ENCODE measurements around the gene KPNB1.

KPNB1 gene

GRCh38 chr17:47728214-47728877 is 78.6 kb downstream of the KPNB1 start:
- TF ChIP-seq SPI1 (IDR thresholded peaks at IDR 0.05; ENCODE audit: borderline replicate concordance, low read depth): no peak
- no peak for TF ChIP-seq POLR2AphosphoS5 (IDR thresholded peaks at IDR 0.05; ENCODE audit: low read depth)
- TF ChIP-seq, protein P1, sequence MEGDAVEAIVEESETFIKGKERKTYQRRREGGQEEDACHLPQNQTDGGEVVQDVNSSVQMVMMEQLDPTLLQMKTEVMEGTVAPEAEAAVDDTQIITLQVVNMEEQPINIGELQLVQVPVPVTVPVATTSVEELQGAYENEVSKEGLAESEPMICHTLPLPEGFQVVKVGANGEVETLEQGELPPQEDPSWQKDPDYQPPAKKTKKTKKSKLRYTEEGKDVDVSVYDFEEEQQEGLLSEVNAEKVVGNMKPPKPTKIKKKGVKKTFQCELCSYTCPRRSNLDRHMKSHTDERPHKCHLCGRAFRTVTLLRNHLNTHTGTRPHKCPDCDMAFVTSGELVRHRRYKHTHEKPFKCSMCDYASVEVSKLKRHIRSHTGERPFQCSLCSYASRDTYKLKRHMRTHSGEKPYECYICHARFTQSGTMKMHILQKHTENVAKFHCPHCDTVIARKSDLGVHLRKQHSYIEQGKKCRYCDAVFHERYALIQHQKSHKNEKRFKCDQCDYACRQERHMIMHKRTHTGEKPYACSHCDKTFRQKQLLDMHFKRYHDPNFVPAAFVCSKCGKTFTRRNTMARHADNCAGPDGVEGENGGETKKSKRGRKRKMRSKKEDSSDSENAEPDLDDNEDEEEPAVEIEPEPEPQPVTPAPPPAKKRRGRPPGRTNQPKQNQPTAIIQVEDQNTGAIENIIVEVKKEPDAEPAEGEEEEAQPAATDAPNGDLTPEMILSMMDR (IDR thresholded peaks at IDR 0.05; ENCODE audit: insufficient read depth, low read length): no peak
- TF ChIP-seq, protein P2, sequence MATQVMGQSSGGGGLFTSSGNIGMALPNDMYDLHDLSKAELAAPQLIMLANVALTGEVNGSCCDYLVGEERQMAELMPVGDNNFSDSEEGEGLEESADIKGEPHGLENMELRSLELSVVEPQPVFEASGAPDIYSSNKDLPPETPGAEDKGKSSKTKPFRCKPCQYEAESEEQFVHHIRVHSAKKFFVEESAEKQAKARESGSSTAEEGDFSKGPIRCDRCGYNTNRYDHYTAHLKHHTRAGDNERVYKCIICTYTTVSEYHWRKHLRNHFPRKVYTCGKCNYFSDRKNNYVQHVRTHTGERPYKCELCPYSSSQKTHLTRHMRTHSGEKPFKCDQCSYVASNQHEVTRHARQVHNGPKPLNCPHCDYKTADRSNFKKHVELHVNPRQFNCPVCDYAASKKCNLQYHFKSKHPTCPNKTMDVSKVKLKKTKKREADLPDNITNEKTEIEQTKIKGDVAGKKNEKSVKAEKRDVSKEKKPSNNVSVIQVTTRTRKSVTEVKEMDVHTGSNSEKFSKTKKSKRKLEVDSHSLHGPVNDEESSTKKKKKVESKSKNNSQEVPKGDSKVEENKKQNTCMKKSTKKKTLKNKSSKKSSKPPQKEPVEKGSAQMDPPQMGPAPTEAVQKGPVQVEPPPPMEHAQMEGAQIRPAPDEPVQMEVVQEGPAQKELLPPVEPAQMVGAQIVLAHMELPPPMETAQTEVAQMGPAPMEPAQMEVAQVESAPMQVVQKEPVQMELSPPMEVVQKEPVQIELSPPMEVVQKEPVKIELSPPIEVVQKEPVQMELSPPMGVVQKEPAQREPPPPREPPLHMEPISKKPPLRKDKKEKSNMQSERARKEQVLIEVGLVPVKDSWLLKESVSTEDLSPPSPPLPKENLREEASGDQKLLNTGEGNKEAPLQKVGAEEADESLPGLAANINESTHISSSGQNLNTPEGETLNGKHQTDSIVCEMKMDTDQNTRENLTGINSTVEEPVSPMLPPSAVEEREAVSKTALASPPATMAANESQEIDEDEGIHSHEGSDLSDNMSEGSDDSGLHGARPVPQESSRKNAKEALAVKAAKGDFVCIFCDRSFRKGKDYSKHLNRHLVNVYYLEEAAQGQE (IDR thresholded peaks at IDR 0.05; ENCODE audit: insufficient replicate concordance, low read depth): no peak
- TF ChIP-seq GABPA (IDR thresholded peaks at IDR 0.05; ENCODE audit: low read depth): no peak
- peaks cover 35% of the 10 kb centered on the region for H3K27me3 ChIP-seq (ENCODE audit: insufficient read depth, poor library complexity, severe bottlenecking)
- no peak overlapping the region for H3K27ac ChIP-seq (replicated peaks)
- H3K4me3 ChIP-seq (replicated peaks; ENCODE audit: insufficient read depth, low read length): no peak overlapping the region
- DNase-seq (ENCODE audit: low read depth in 1 of 2, low spot score in 1 of 2): no peak

DNA sequence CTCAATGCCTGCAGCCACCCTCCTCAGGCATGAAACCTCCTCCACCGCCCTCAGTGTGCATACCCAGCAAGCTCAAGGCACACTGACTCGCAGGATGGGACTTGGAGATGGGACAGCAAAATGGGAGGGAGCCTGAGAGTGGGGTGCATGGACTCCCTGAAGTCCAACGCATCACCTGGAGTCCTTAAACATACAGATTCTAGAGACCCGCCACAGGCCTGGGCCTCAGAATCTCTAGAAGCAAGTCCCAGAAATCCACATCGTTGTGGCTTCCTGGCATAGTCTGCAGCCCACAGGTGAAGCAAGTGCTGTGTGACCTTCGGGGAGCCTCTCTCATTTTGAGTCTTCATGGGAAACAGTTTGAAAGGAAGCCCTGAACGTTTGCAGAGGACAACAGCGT is 79.8 kb downstream of the KPNB1 start:
- TF ChIP-seq, protein P1 (IDR thresholded peaks at IDR 0.05; ENCODE audit: insufficient read depth, low read length): no peak
- TF ChIP-seq GABPA (IDR thresholded peaks at IDR 0.05; ENCODE audit: low read depth) (no peak), SPI1 (IDR thresholded peaks at IDR 0.05; ENCODE audit: borderline replicate concordance, low read depth) (no peak), POLR2AphosphoS5 (IDR thresholded peaks at IDR 0.05; ENCODE audit: low read depth) (no peak)
- TF ChIP-seq, protein P2 (IDR thresholded peaks at IDR 0.05; ENCODE audit: insufficient replicate concordance, low read depth): no peak
- no peak for DNase-seq (ENCODE audit: low read depth in 1 of 2, low spot score in 1 of 2)
- H3K27me3 ChIP-seq (ENCODE audit: insufficient read depth, poor library complexity, severe bottlenecking): peaks cover 43% of the 10 kb centered on the region

DNA sequence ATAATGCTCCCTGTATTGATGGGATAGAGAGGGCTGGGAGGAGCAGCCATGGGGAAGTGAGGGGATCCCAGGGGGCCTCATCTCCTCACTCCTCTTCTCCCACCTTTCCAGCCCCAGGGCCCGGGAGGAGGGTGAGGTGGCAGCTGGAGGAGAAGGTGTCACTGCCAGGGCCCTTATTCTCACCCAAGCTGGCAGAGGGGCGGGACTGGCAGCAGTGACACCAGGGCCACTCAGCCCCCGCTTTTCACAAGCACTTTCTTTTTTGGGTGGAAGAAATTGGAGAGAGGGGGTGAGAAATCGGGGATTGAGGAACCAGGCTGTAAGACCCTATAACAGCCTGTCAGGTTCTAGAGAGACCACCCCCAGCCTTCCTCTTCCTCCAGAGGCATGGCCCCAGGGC is 81.0 kb downstream of the KPNB1 start:
- no peak overlapping the region for H3K4me3 ChIP-seq (replicated peaks; ENCODE audit: insufficient read depth, low read length)
- TF ChIP-seq, protein P1 (IDR thresholded peaks at IDR 0.05; ENCODE audit: insufficient read depth, low read length): no peak
- TF ChIP-seq, protein P2 (IDR thresholded peaks at IDR 0.05; ENCODE audit: insufficient replicate concordance, low read depth): no peak
- TF ChIP-seq GABPA (IDR thresholded peaks at IDR 0.05; ENCODE audit: low read depth) (no peak), SPI1 (IDR thresholded peaks at IDR 0.05; ENCODE audit: borderline replicate concordance, low read depth) (no peak), POLR2AphosphoS5 (IDR thresholded peaks at IDR 0.05; ENCODE audit: low read depth) (no peak)
- H3K27ac ChIP-seq (replicated peaks): no peak overlapping the region
- DNase-seq (ENCODE audit: low read depth in 1 of 2, low spot score in 1 of 2): no peak
- peaks cover 39% of the 10 kb centered on the region for H3K27me3 ChIP-seq (ENCODE audit: insufficient read depth, poor library complexity, severe bottlenecking)

More for the DNA sequence above, 79.8 kb downstream of the KPNB1 start:
- no peak overlapping the region for H3K27ac ChIP-seq (replicated peaks)
- no peak overlapping the region for H3K4me3 ChIP-seq (replicated peaks; ENCODE audit: insufficient read depth, low read length)
